Calu3 (cell line): ENCODE data around the gene PLD1. TPM values are rescaled to one million over a fixed set of nuclear protein-coding genes. Genes with fewer than 3 reads are reported as not detected.

Source experiments
- BruUV-seq: library from RNA; stranded (reverse); fragments of 400-500 nt; replicated peaks from 2 replicates; lab custom pipeline; 2021; lab: Mats Ljungman, UMichigan
- CTCF ChIA-PET: fragments of 300-600 bp; sonication (Branson Sonifier 250); formaldehyde crosslinking; loops from one replicate; lab custom pipeline; 2022; ENCODE audit warnings: antibody characterized with exemption; lab: Charles Lee
- DNase-seq: peaks from one replicate; pipeline ENCODE4 v3.0.0; 2022
- H3K27ac Mint-ChIP-seq: one replicate; pipeline ENCODE4 v1.8.0; 2022; ENCODE audit warnings: mixed read lengths; ENCODE audit not compliant: unreplicated experiment
- H3K27me3 Mint-ChIP-seq: one replicate; pipeline ENCODE4 v1.8.0; 2022; ENCODE audit warnings: mixed read lengths; ENCODE audit not compliant: unreplicated experiment
- H3K36me3 Mint-ChIP-seq: one replicate; pipeline ENCODE4 v1.8.0; 2022; ENCODE audit warnings: mild to moderate bottlenecking, moderate library complexity, mixed read lengths; ENCODE audit not compliant: insufficient read depth, unreplicated experiment
- H3K4me1 Mint-ChIP-seq: one replicate; pipeline ENCODE4 v1.8.0; 2022; ENCODE audit warnings: mild to moderate bottlenecking, low read depth, mixed read lengths; ENCODE audit not compliant: unreplicated experiment
- H3K4me3 Mint-ChIP-seq: one replicate; pipeline ENCODE4 v1.8.0; 2022; ENCODE audit warnings: mild to moderate bottlenecking, low read depth, moderate library complexity, mixed read lengths; ENCODE audit not compliant: unreplicated experiment
- H3K9me3 Mint-ChIP-seq: one replicate; pipeline ENCODE4 v1.8.0; 2022; ENCODE audit warnings: low read depth, mixed read lengths; ENCODE audit not compliant: unreplicated experiment
- intact Hi-C: fragments of 100-400 bp; cut with micrococcal nuclease; formaldehyde crosslinking; loops from one replicate; pipeline ENCODE4 v1.10.0; 2022; ENCODE audit not compliant: unreplicated experiment
- total RNA-seq: library from RNA; stranded (reverse); gene quantifications from 2 replicates; pipeline ENCODE4 v1.2.3, GENCODE V29; 2022
- TF ChIP-seq, protein P1 (sequence below): fragments of 200-600 bp; IDR thresholded peaks from one replicate; pipeline ENCODE4 v1.8.0; 2022; ENCODE audit warnings: antibody characterized with exemption; ENCODE audit not compliant: unreplicated experiment

The PLD1 gene
- total RNA-seq, 1 experiment from 2014 or later = 61.2 TPM

GRCh38 chr3:171850960-171851659, 40.8 kb upstream of the PLD1 start:
- Mint-ChIP-seq H3K27me3 (no peaks in the 10 kb centered on the region), H3K36me3 (no peaks in the 10 kb centered on the region), H3K9me3 (peaks cover 9% of the 10 kb centered on the region), H3K4me1 (peaks cover 39% of the 10 kb centered on the region), H3K4me3 (no peak overlapping the region), H3K27ac (no peak overlapping the region)
- intact Hi-C loops = no loop called here
- DNase-seq = no peak
- TF ChIP-seq, protein P1, sequence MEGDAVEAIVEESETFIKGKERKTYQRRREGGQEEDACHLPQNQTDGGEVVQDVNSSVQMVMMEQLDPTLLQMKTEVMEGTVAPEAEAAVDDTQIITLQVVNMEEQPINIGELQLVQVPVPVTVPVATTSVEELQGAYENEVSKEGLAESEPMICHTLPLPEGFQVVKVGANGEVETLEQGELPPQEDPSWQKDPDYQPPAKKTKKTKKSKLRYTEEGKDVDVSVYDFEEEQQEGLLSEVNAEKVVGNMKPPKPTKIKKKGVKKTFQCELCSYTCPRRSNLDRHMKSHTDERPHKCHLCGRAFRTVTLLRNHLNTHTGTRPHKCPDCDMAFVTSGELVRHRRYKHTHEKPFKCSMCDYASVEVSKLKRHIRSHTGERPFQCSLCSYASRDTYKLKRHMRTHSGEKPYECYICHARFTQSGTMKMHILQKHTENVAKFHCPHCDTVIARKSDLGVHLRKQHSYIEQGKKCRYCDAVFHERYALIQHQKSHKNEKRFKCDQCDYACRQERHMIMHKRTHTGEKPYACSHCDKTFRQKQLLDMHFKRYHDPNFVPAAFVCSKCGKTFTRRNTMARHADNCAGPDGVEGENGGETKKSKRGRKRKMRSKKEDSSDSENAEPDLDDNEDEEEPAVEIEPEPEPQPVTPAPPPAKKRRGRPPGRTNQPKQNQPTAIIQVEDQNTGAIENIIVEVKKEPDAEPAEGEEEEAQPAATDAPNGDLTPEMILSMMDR = no peak
- no TSS peak for BruUV-seq
- CTCF ChIA-PET = no interaction called here

GRCh38 chr3:171850320-171850959, 40.2 kb upstream of the PLD1 start:
- H3K36me3 Mint-ChIP-seq = no peaks in the 10 kb centered on the region
- H3K27ac Mint-ChIP-seq = no peak overlapping the region
- BruUV-seq = no TSS peak
- CTCF ChIA-PET = interaction anchor here (0.7 kb wide), 1 partner anchor 270 kb away, joined by 3 read pairs; no protein-coding TSS in a partner anchor
- peaks cover 46% of the 10 kb centered on the region for H3K4me1 Mint-ChIP-seq
- intact Hi-C loops = no loop called here
- H3K27me3 Mint-ChIP-seq = no peaks in the 10 kb centered on the region
- H3K9me3 Mint-ChIP-seq = peaks cover 9% of the 10 kb centered on the region
- H3K4me3 Mint-ChIP-seq = no peak overlapping the region
- TF ChIP-seq, protein P1 = no peak
- DNase-seq = no peak

- no peak for DNase-seq
- BruUV-seq = no TSS peak
- Mint-ChIP-seq H3K4me3 (no peak overlapping the region), H3K9me3 (peaks cover 9% of the 10 kb centered on the region), H3K4me1 (peaks cover 53% of the 10 kb centered on the region), H3K27me3 (no peaks in the 10 kb centered on the region), H3K36me3 (no peaks in the 10 kb centered on the region), H3K27ac (no peak overlapping the region)
- CTCF ChIA-PET = interaction anchor here (0.7 kb wide), 1 partner anchor 270 kb away, joined by 3 read pairs; no protein-coding TSS in a partner anchor
- TF ChIP-seq, protein P1 = no peak
- intact Hi-C loops = no loop called here
These were observed 39.5 kb upstream of the PLD1 start for GRCh38 chr3:171849617-171850319.

- TF ChIP-seq, protein P1 = no peak
- CTCF ChIA-PET = interaction anchor here (0.9 kb wide), 1 partner anchor 32 kb away, joined by 3 read pairs; no protein-coding TSS in a partner anchor
- no peak overlapping the region for H3K4me3 Mint-ChIP-seq
- peaks cover 57% of the 10 kb centered on the region for H3K4me1 Mint-ChIP-seq
- no peak for DNase-seq
- H3K27ac Mint-ChIP-seq = no peak overlapping the region
- intact Hi-C loops = no loop called here
- H3K9me3 Mint-ChIP-seq = peaks cover 6% of the 10 kb centered on the region
- H3K27me3 Mint-ChIP-seq = no peaks in the 10 kb centered on the region
- H3K36me3 Mint-ChIP-seq = no peaks in the 10 kb centered on the region
- no TSS peak for BruUV-seq
These were observed 37.4 kb upstream of the PLD1 start for GRCh38 chr3:171847595-171848259.
